Panc1 (cell line): ENCODE measurements around the gene TGM1.

Experiments used
- POLR2AphosphoS5 ChIP-seq: IDR thresholded peaks from 2 replicates; pipeline ENCODE4 v1.6.1; 2012; ENCODE audit warnings: mild to moderate bottlenecking, low read depth, low read length, moderate library complexity
- SIN3A ChIP-seq: IDR thresholded peaks from 2 replicates; pipeline ENCODE4 v1.6.1; 2012; ENCODE audit warnings: low read depth, mild to moderate bottlenecking, low read length, moderate library complexity, borderline replicate concordance; ENCODE audit not compliant: insufficient read depth
- TCF7L2 ChIP-seq: IDR thresholded peaks from 2 replicates; pipeline ENCODE4 v1.6.1; 2011; ENCODE audit warnings: mild to moderate bottlenecking, low read depth, low read length, inconsistent platforms
- TF ChIP-seq, protein P1 (sequence below): fragments of 450-650 bp; IDR thresholded peaks from 2 replicates; pipeline ENCODE4 v1.5.1; 2017; ENCODE audit warnings: mild to moderate bottlenecking
- TF ChIP-seq, protein P2 (sequence below), 2 experiments: IDR thresholded peaks; 2 replicates each; pipeline ENCODE4 v1.6.1; 2011 to 2012; ENCODE audit warnings: low read depth in 2 of 2, control low read depth in 1 of 2, low read length in 1 of 2, mild to moderate bottlenecking in 1 of 2, moderate library complexity in 1 of 2; ENCODE audit not compliant: insufficient read depth in 1 of 2

DNA sequence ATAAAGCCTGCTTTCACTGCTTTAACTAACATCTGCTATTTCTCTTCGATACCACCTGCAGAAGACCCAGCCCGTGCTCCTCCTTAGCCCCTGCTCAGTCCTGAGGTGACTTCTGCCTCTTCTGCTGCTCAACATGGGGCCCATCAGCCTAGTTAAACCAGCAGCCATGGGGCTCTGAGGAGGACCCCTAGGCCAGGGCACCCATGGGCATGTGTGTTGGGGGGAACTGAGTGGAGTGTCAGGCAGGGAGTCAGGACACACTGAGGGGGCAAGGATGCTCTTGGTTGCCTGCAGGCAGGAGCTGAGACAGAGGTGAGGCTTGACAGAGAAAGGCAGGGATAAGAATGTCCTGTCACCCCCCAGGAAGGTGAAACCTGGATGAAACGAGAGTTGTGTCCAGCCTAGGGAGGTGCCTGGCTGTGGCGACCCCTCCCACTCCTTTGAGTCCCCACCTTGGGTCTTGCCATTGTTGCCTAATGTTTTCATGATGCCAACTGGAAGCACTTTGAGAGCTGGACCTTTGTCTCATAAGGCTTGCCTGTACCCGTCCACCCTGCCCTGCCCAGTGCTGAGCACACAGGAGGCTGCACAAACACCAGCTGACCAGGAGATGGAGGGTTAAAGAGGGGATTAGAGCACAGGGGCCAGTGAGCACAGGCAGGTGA is 21.0 kb upstream of the TGM1 start:
- TF ChIP-seq, protein P1, sequence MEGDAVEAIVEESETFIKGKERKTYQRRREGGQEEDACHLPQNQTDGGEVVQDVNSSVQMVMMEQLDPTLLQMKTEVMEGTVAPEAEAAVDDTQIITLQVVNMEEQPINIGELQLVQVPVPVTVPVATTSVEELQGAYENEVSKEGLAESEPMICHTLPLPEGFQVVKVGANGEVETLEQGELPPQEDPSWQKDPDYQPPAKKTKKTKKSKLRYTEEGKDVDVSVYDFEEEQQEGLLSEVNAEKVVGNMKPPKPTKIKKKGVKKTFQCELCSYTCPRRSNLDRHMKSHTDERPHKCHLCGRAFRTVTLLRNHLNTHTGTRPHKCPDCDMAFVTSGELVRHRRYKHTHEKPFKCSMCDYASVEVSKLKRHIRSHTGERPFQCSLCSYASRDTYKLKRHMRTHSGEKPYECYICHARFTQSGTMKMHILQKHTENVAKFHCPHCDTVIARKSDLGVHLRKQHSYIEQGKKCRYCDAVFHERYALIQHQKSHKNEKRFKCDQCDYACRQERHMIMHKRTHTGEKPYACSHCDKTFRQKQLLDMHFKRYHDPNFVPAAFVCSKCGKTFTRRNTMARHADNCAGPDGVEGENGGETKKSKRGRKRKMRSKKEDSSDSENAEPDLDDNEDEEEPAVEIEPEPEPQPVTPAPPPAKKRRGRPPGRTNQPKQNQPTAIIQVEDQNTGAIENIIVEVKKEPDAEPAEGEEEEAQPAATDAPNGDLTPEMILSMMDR: no peak
- TF ChIP-seq POLR2AphosphoS5 (no peak), SIN3A (no peak), TCF7L2 (no peak)
- TF ChIP-seq, protein P2, sequence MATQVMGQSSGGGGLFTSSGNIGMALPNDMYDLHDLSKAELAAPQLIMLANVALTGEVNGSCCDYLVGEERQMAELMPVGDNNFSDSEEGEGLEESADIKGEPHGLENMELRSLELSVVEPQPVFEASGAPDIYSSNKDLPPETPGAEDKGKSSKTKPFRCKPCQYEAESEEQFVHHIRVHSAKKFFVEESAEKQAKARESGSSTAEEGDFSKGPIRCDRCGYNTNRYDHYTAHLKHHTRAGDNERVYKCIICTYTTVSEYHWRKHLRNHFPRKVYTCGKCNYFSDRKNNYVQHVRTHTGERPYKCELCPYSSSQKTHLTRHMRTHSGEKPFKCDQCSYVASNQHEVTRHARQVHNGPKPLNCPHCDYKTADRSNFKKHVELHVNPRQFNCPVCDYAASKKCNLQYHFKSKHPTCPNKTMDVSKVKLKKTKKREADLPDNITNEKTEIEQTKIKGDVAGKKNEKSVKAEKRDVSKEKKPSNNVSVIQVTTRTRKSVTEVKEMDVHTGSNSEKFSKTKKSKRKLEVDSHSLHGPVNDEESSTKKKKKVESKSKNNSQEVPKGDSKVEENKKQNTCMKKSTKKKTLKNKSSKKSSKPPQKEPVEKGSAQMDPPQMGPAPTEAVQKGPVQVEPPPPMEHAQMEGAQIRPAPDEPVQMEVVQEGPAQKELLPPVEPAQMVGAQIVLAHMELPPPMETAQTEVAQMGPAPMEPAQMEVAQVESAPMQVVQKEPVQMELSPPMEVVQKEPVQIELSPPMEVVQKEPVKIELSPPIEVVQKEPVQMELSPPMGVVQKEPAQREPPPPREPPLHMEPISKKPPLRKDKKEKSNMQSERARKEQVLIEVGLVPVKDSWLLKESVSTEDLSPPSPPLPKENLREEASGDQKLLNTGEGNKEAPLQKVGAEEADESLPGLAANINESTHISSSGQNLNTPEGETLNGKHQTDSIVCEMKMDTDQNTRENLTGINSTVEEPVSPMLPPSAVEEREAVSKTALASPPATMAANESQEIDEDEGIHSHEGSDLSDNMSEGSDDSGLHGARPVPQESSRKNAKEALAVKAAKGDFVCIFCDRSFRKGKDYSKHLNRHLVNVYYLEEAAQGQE (IDR thresholded peaks at IDR 0.05; ENCODE audit: insufficient read depth in 1 of 2, low read depth in 2 of 2, low read length in 1 of 2): no peak
